Measurements from ENCODE around the gene LCAT. TPM values are rescaled to one million over a fixed set of nuclear protein-coding genes. Genes with fewer than 3 reads are reported as not detected.
A peak's percentile ranks its signal among the peaks of the same experiment; 100 is the strongest.

Gene LCAT
- total and polyA plus RNA-seq, 9 donors, result 7.5 to 31.2 (median 16.8) TPM

DNA sequence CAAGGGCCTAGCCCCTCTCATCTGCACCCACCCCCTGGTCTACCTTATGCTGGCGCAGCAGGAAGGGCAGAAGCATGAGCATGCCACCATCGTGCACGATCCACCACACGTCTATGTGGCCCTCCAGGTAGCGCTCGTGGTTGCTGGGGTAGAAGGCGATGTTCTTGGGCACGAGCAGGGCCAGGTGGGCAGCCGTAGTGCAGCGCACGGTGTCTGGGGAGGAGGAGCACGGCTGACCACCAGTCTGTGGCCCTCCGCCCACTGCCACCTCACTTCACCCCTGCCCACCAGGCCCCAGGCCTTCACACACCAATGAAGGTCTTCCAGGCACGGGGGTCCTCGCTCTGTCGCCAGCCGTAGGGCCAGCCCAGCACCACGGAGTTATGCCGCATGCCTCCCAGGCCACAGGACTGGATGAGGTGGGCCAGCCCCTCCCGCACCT lies 2.2 kb upstream of the LCAT start:
- WGBS, 3 donors, result 87 to 94% (median 90%) methylated on average over 19 to 20 of the region's 20 CpGs
- intact Hi-C loops (cut with DNase I), result no loop called here
- Histone ChIP-seq H3K4me1 (ENCODE audit: insufficient read depth) (peaks cover 18% of the 10 kb centered on the region), H3K27ac (no peak overlapping the region), H3K27me3 (no peaks in the 10 kb centered on the region), H3K4me3 (no peak overlapping the region), H3K36me3 (no peaks in the 10 kb centered on the region), H3K9me3 (no peaks in the 10 kb centered on the region)
- no peak for DNase-seq
- TF ChIP-seq POLR2A (IDR thresholded peaks at IDR 0.05), result no peak
- no peak for TF ChIP-seq EP300 (IDR thresholded peaks at IDR 0.05)
- TF ChIP-seq, protein P1, sequence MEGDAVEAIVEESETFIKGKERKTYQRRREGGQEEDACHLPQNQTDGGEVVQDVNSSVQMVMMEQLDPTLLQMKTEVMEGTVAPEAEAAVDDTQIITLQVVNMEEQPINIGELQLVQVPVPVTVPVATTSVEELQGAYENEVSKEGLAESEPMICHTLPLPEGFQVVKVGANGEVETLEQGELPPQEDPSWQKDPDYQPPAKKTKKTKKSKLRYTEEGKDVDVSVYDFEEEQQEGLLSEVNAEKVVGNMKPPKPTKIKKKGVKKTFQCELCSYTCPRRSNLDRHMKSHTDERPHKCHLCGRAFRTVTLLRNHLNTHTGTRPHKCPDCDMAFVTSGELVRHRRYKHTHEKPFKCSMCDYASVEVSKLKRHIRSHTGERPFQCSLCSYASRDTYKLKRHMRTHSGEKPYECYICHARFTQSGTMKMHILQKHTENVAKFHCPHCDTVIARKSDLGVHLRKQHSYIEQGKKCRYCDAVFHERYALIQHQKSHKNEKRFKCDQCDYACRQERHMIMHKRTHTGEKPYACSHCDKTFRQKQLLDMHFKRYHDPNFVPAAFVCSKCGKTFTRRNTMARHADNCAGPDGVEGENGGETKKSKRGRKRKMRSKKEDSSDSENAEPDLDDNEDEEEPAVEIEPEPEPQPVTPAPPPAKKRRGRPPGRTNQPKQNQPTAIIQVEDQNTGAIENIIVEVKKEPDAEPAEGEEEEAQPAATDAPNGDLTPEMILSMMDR (IDR thresholded peaks at IDR 0.05), result no peak

DNA sequence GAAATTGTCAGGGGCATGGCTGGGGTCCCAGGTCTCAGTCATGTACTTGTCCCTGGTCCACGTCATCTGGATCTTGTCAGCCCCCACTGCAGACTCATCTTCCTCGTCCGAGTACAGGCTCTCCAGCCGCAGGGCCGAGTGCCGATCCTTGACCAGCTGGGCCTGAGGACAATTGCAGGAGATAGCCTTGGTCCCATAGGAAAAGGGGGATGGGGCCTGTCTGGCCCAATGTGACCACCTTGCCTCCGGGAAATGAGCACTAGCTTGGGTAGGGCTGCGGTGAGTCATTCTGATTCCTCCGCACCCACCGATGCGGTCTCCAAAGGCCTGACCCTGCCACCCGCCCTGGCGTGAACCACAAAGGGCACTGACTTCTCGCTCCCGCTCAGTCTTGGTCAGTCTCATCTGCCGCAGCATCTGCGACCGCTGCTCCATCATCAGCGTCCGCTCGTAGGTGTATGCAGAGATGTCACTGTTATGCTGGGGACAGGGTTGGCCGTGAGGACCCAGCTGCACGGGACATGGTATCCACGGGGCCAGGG lies 1.5 kb upstream of the LCAT start:
- 84 to 88% (median 85%) methylated on average over 24 of the region's 24 CpGs for WGBS, 3 donors
- H3K36me3 ChIP-seq, result no peaks in the 10 kb centered on the region
- no peaks in the 10 kb centered on the region for H3K27me3 ChIP-seq
- no peak for DNase-seq
- no peak overlapping the region for H3K4me3 ChIP-seq
- no peak for TF ChIP-seq POLR2A (IDR thresholded peaks at IDR 0.05)
- TF ChIP-seq EP300 (IDR thresholded peaks at IDR 0.05), result no peak
- TF ChIP-seq, protein P1 (IDR thresholded peaks at IDR 0.05), result no peak
- H3K9me3 ChIP-seq, result no peaks in the 10 kb centered on the region
- intact Hi-C loops (cut with DNase I), result no loop called here
- H3K27ac ChIP-seq, result no peak overlapping the region
- peaks cover 18% of the 10 kb centered on the region for H3K4me1 ChIP-seq (ENCODE audit: insufficient read depth)

DNA sequence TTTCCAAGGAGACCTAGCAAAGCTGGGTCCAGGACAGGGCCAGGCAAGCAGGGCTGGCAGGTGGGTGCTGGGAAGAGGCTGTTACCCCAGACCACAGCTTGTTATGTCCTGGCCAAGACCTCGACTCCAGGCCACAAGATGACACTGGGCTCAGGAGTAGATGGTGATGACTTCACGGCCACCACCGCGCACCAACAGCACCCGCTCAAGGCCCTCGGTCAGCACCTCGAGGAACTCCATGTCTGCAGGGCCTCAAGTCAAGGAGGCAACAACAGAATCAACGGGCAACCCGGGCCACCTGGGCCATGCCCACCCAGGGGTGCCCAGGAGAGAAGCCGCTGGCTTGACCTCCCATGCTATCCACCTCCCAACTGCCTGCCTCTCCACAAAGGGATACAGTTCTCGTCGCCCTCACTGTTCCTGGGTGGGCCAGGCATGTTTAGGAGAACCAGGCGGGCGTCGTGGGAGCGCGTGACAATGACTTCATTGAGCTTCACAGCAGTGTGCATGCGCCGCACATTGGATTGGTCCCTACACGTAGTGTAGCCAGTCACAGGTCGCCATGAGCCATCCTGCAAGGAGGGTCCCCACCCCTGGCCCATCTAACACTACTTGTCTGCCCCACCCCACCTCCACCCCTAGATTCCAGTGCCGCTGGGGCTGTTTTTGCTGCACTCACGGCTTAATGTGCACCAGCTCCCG lies 921 bp upstream of the LCAT start:
- no peak overlapping the region for H3K4me3 ChIP-seq
- H3K9me3 ChIP-seq, result no peaks in the 10 kb centered on the region
- intact Hi-C loops (cut with DNase I), result no loop called here
- peaks cover 21% of the 10 kb centered on the region for H3K4me1 ChIP-seq (ENCODE audit: insufficient read depth)
- TF ChIP-seq EP300 (IDR thresholded peaks at IDR 0.05), result no peak
- no peak for TF ChIP-seq POLR2A (IDR thresholded peaks at IDR 0.05)
- TF ChIP-seq, protein P1 (IDR thresholded peaks at IDR 0.05), result no peak
- no peaks in the 10 kb centered on the region for H3K36me3 ChIP-seq
- peak in 2 of 5 donors; percentile 30 to 45 for DNase-seq
- 87 to 88% (median 87%) methylated on average over 24 of the region's 24 CpGs for WGBS, 3 donors
- H3K27ac ChIP-seq, result peak overlapping the region; percentile 34 to 63
- no peaks in the 10 kb centered on the region for H3K27me3 ChIP-seq

DNA sequence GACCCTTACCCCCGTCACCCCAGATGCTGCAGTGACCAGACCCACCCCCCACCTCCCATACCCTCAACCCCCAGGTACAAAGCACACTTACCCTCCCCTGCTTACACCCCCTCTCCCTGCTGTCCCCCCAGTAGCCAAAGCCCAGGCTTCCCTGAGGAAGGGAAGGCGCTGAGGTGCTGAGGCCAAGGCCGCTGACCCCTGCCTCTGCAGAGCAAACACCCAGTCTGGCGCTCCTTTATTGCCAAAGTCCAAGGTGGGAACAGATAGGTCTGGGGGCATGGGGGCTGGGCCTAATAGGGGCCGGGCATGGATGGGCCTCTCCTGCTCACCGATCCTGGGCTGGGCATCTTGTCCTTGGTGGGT lies 683 bp downstream of the LCAT start:
- no peaks in the 10 kb centered on the region for H3K27me3 ChIP-seq
- TF ChIP-seq EP300 (IDR thresholded peaks at IDR 0.05), result no peak
- TF ChIP-seq, protein P1 (IDR thresholded peaks at IDR 0.05), result no peak
- no peak for TF ChIP-seq POLR2A (IDR thresholded peaks at IDR 0.05)
- peak overlapping the region in 1 of 2 donors; percentile 63 for H3K27ac ChIP-seq
- H3K4me1 ChIP-seq (ENCODE audit: insufficient read depth), result peaks cover 21% of the 10 kb centered on the region
- no peaks in the 10 kb centered on the region for H3K9me3 ChIP-seq
- H3K4me3 ChIP-seq, result no peak overlapping the region
- no peaks in the 10 kb centered on the region for H3K36me3 ChIP-seq
- intact Hi-C loops (cut with DNase I), result no loop called here
- peak in 3 of 5 donors; percentile 40 to 62 (median 54) for DNase-seq
- WGBS, 3 donors, result 73 to 76% (median 74%) methylated on average over 6 of the region's 6 CpGs
